Renal pelvis (tissue), 4 donors: ENCODE results near the gene ARFGEF2. TPM values are rescaled to one million over a fixed set of nuclear protein-coding genes. Genes with fewer than 3 reads are reported as not detected.
"Not testable (repeated sequence)": the region's sequence is repeated elsewhere in the genome, so short reads cannot be mapped to it uniquely, and the experiment has no call there.

Experiments
- DNase-seq: peaks from one replicate; pipeline ENCODE4 v3.0.0-alpha.2; 2013
- polyA plus RNA-seq, 3 donors: library from polyadenylated mRNA; unstranded; fragments of 120-200 nt; gene quantifications; one replicate each; pipeline ENCODE4 v1.2.1, GENCODE V29; 2013; ENCODE audit not compliant: insufficient read length in 3 of 3

ARFGEF2 gene
- polyA plus RNA-seq, 3 donors = 22.6 to 33.1 (median 29.9) TPM

DNA sequence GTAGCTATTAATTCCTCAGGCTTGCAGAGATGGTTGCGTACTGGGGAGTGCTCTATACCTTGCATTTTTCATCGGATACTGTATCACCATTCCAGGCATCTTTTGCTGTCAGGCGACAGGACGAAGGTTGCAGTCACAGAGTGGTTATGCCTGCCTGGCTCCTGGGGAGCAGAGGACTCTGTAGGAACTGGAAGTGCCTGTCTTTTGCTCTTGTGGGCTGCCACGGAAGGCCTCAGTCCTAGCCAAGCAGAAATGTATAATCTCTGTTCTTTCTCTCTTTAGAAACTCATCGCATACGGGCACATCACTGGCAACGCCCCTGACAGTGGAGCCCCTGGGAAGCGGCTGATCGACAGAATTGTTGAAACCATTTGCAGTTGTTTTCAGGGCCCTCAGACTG is 29.5 kb downstream of the ARFGEF2 start:
- DNase-seq = no peak

DNA sequence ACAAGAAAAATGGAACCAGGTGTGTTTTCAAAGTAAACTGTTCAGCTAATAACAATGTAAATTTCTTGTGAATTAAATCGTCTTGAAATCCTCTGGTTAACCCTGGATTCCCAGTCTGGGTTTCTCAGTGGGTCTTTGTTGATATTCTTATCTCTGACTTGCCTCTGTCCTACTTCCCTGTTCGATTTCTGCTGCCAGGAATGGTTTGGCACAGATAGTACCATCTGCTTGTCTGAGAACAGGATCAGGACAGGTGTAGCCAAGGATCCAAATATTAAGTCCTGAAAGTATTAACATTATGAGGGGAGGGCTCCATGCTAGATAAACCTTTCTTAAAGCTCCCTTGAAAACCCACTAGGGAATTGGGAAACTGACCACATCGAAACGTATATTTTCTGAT is 30.1 kb downstream of the ARFGEF2 start:
- no peak for DNase-seq

DNA sequence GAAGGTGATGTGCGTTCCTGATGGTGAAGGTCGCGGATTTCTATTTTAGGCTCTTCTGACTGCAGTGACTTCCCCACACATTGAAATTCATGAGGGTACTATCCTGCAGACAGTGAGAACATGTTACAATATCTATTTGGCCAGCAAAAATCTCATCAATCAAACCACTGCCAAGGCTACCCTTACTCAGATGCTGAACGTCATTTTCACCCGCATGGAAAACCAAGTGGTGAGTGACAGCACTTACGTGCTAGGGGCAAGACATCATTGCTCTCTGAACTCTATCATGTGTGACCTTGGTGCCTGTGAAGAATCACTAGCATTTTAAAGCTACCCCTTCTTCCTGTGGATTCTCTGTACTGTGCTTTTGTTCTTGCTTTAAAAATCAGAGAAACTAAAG is 31.1 kb downstream of the ARFGEF2 start:
- DNase-seq = no peak

DNA sequence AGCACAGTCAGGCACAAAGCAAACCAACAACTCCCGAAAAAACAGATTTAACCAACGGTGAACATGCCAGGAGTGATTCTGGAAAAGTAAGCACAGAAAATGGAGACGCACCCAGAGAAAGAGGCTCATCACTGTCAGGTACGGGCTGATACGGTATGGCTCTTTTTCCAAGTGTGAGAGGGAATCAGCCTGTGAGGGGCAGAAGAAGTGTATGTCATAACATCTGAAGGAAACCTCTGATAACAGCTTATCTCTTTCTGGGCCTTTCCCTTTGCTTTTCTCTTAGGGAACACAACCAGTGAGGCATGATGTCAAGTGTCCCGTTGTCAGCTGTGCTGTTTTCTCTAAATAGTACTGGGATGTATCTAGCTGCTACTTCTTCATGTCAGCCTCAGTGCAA is 32.1 kb downstream of the ARFGEF2 start:
- DNase-seq = no peak

DNA sequence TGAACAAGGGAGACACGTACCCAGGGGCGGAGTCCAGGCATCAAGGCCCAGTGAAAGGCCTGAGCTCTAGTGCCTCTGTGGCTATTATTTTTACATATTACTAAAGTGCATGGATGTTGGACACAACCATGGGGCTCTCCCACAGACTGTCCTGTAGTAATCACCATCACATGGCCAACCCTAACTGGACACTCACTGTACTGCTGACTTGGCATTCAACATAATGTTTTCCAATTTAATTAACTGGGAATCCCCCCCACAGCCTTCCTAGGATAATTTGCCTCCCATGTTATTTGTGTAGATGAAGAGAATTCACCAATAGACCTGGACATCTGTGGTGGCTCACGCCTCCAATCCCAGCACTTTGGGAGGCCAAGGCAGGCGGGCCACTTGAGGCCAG is 34.5 kb downstream of the ARFGEF2 start:
- DNase-seq = no peak

DNA sequence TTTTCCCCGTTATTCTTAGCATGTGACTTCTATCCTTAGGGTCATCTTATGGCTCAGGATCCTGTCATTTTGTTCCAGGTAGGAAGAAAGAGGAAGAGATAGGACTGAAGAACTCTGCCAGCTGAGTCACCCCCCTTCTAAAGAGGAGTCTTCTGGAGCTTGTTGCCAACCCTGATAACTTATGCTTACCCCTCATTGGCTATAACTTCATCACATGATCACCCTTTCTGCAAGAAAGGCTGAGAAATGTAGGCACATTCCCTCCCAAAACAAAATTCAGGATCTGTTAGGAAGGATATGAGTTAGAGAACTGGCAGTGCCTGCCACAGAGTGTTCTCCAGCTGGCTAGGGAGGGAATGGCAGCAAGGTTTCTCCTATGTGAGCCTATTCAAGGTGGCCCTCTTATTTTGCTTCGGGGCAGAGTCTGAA is 35.6 kb downstream of the ARFGEF2 start:
- DNase-seq = no peak

DNA sequence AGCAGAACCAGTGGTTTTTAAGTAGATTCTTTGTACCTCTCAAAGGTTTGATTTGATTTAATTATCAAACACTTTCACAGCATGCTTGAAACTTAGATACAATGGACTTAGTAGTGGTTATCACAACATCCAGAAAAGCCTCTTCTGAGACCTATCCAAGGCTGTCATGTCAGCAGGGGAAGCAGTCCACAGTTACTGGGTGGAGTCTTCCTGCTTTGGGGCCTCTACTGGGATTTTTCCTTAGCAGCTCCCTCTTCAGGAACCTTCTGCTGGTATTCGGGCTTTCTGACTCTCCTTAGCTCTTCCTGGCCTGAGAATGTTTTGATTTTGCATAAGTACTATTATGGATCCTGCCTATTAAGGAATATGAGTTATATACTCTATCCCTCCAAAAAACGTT is 36.0 kb downstream of the ARFGEF2 start:
- DNase-seq = no peak

DNA sequence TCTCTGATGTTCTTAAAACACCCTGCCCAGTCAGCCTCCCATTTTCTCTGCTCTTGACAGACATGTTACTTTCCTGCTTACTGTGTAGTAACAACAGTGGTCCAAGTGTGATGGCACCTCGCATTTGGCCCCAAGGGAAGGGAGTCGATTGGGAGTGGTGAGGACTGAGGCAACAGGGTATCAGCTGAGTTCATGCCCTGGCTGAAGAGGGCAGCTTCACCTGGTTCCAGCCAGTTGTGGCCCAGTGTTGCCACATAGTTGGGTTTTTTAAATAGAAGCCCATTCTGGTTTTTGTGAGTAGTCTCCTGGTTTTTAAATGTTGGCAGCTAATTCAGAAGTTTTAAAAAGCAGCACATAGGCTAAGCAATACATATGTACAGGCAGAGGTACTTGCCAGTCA is 37.2 kb downstream of the ARFGEF2 start:
- no peak for DNase-seq

DNA sequence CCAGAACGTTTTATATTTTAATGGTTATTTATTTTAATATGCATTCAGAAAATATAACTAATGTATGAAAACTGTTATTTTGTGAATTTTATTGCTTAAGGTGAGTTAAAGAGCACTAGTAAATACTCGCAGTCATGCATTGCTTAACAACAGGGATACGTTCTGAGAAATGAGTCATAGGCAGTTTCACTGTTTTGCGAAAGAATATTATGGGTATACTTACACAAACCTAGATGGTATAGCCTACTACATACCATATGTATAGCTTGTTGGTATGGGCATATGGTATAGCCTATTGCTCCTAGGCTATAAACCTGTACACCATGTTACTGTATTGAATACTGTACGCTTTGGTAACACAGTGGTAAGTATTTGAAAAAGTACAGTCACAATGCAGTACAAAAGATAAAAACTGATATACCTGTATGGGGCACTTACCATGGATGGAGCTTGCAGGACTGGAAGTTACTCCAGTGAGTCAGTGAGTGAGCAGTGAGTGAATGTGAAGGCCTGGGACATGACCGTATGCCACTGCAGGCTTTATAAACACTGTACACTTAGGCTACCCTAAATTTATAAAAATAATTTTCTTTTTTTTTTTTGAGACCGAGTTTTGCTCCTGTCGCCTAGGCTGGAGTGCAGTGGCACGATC is 38.5 kb downstream of the ARFGEF2 start:
- DNase-seq = no peak

DNA sequence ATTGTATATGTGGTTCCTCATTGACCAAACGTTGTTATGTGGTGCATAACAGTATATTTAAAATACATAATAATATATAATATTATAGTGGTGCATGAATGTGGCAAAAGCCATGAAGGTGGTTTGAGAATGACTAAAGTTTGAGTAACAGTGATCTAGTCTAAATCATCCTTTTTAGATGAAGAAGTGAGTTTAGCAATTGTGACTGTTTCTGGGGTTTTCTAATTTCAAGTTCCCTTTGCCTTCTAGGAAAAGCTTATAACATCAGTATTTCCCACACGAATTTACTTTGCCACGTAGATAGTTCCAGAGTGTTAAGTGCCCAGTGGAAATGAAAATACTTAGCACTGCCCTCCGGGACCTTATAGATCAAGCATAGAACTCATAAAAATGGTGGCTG is 40.9 kb downstream of the ARFGEF2 start:
- no peak for DNase-seq

DNA sequence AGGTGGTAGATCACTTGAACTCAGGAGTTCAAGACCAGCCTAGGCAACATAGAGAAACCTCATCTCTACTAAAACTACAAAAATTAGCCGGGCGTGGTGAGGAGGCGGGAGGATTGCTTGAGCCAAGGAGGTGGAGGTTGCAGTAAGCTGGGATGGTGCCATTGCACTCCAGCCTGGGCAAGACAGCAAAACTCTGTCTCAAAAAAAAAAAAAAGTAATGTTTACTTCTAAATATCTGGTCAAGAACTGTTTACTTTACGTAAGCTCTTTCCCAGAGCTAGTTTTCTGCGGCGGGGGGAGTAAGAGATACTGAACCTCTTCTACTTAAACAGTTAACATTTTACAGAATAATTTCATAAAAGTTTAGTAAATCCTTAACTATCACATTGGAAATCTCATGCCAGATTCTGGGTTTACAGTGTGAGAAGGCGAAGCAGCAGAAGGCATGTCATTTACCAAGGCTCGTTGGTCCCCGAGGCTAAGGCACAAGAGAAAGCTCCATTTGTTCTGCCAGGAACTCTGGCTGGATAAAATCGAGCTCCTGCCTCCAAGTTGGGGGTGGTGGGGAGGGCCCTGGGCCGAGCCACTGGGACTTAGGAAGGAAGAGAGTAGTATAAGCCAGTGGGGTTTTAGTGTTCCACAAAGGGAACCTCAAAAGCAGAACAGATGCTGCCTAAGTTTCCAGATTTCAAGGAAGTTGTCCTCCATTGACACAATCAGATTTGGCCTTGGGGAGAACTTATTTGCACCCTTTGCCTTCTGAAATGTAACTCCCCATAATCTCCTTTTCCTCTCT is 41.7 kb downstream of the ARFGEF2 start:
- DNase-seq = no peak

DNA sequence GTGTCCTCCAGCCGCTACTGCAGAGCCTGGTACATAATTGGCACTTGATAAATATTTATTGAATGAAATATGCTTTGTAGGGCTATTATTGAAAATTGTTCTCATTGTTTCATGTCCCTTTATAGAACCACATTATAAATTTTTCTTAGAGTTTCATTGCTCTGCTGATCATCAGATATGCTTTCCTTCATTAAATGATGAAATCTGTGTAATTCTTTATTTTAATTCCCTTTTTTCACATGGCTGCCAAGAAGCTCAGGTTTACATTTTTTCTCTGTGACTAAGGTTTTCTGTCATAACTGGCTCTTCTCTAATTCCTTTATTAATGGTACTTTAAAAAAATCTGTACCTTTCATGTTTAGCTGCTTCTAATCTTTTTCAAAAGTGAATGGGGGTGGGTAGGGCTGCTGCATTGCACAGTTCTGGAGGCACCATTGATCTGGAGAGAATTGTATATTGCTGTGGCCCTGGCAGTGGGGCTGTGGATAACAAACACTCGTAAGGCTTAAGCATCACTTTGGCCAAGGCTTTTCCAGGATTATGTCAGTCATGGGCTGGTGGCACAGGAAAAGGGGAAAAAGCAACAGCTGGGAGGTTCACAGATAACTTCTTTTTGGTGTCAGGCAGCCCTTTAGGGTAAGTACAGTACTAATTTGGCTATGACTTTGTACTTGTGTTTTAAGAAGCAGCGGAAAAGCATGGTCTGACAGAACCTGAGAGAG is 43.8 kb downstream of the ARFGEF2 start:
- DNase-seq = no peak

DNA sequence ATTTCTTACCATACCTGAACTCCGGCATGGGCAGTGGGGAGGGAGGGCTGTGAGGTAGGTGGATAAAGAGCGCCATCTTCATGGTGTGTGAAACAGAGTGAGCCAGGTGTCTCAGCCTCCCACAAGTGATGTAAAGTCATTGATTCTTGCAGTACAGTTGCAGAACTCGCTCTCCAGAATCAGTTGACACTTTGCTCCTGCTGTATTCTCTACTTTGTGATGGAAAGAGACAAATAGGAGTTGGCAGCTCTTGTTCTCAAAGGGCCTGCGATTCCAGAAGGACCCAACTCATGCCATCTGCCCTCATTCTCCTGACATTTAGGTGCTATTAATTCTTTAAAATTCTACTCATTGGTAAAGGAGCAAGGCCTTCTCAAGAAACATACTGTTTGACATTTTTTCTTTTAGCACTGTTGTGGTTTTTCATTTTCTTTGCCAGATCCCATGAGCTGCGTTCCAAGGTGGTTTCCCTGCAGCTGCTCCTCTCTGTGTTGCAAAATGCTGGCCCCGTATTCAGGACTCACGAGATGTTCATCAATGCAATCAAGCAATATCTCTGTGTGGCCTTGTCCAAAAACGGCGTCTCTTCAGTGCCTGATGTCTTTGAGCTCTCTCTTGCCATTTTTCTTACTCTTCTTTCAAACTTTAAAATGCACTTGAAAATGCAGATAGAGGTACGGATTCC is 49.3 kb downstream of the ARFGEF2 start:
- no peak for DNase-seq

DNA sequence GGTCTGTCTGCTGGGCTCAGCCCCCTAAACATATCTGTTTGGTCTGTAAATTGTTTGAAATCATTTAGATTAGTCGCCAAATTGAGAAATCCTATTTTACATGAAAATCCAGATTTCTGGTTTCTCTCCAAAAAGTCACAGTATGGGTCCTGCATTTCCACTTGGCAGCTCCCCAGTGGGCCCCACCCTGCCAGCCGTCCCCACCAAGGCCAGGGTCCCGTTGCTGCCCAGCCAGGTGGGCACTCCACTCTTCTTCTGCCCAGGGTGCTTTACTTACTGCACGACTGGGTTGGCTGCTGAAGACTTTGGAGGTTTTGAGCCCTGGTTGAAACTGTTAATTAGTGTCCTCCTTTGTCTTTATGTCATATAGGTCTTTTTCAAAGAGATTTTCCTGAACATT is 50.4 kb downstream of the ARFGEF2 start:
- no peak for DNase-seq

DNA sequence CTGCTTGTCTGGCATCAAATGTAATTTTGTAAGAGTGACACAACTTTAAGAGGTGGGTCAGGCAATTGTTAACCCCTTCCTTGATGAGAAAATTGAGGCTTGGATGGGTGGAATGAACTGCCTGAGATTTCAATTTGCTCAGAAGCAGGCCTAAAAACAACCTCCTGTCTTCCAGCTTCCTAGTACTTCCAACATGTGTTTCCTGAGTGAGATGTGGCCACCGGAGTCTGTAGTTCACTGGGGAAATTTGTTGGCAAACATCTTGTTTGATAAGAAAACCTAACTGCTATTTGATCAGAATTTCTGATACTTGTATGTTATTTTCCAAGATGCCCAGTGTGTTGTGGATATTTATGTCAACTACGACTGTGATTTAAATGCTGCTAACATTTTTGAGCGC is 51.3 kb downstream of the ARFGEF2 start:
- DNase-seq = no peak

DNA sequence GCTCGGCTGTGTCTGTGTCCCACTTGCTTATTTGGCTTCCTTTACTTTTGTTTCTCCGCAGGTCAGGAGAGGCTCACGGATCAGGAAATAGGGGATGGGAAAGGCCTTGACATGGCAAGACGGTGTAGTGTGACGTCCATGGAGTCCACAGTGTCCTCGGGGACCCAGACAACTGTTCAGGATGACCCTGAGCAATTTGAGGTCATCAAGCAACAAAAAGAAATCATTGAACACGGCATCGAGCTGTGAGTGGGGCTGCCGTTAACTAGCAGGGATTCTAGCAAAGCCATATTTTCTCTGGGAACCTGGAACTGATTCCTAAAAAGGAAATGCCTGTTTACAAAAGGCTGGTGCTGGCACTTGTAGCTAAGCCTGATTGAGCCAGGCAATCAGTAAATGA is 54.4 kb downstream of the ARFGEF2 start:
- no peak for DNase-seq

DNA sequence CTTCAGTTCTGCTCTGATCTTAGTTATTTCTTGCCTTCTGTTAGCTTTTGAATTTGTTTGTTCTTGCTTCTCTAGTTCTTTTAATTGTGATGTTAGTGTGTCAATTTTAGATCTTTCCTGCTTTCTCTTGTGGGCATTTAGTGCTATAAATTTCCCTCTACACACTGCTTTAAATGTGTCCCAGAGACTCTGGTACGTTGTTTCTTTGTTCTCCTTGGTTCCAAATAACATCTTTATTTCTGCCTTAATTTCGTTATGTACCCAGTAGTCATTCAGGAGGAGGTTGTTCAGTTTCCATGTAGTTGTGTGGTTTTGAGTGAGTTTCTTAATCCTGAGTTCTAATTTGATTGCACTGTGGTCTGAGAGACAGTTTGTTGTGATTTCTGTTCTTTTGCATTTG is 58.5 kb downstream of the ARFGEF2 start:
- not testable (repeated sequence) for DNase-seq

DNA sequence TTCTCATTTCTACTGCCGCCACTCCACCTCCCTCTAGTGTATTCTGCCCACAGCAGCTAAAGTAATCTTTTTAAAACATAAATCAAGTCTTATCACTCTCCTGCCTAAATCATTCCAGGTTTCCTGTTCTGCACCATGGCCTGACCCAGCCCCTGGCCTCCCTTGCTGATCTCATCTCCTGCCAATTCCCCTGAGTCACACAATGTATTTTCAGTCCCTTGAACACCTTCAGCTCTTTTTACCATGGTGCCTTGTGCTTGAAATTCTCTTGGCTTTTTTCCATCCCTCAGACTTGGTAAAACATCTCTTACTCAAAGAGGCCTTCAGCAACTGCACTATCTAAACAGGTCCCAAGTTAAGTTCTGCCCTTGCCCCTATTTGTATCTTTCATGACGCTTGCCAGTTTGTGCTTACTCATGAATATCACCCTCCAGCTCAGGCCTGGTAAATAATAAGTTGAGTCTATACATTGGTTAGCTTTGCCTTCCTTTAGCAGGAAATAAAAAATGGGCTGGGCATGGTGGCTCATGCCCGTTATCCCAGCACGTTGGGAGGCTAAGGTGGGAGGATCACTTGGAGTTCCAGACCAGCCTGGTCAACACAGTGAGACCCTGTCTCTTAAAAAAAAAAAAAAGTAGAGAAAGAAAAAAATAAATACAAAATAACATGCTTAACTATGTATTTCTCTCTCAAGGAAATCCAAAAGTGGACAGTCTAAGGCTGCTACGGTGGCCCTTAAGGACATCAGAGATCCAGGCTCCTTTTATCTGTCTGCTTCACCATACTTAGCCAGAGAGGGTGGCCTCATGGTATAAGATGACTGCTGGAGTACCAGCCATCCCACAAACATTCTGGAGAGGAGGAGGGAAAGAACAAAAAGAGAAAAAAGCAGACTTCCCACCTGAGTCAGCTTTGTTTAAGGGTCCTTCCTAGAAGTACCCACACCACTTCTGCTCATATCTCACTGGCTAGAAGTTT is 62.2 kb downstream of the ARFGEF2 start:
- DNase-seq = peak; percentile 4

DNA sequence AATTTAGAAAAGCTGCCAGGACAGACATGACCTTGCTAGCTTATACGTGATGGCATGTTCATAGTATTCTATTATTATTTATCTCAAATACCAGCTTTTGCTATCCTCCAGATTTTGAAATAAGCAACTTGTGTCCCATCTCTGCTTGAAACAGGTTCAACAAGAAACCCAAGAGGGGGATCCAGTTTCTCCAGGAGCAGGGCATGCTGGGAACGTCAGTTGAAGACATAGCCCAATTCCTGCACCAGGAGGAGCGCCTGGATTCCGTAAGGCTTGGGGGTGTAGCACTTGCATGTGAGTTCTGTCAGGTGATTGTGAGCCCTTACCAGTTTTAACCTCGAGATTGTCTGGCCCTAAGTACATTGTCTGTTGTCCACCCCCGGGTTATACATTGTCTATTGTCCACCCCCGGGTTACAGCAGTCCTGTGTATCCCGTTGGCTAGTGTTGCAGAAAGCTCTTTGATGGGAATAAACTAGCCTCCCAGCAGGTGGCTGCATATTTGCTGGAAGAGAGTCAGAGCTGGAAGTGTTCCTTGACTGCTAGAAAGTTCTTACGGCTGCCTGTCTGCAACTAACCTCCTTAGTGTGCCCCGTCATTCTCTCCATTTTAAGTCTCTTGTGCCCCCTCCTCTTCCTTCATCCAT is 63.2 kb downstream of the ARFGEF2 start:
- no peak for DNase-seq

DNA sequence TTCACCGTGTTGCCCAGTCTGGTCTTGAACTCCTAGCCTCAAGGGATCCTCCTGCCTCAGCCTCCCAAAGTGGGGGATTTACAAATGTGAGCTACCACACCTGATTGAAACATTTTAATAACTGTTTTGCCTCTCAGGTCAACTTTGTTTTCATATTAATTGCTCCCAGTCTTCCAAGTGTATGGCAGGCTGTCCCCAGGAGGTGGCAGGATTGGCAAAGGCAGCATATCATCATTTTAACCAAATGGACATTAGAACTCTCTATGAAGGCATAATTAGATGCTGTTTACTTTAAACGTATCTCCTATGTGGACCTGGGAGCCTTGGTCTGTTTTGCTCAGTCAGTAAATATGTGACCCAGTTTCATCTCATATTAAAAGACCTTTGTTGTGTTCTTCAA is 65.4 kb downstream of the ARFGEF2 start:
- no peak for DNase-seq

DNA sequence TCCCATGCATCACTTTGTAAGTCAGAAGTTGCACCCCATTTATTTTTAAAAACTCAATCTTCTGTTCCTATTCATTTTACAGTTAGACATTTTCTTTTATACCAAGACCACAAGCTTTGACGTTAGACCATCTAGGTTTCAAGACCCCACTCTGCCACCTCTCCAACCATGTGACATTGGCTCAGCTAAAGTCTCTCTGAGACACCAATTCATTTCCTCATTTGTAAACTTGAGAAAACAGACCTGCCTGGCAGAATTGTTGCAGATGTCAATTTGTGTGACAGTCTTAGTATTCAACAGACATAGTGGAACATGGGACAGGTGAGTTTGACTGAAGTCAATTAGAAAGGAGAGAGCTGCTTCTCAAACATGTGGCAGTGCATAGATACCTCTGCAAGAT is 69.0 kb downstream of the ARFGEF2 start:
- DNase-seq = no peak
